ENCODE results near the gene SHTN1.

The SHTN1 gene

GRCh38 chr10:116960066-116960776 lies 44.8 kb downstream of the SHTN1 start:
- Histone ChIP-seq H3K14ac (ENCODE audit: low read length) (no peak overlapping the region), H3K27ac (ENCODE audit: low read depth, low read length) (no peak overlapping the region), H2BK5ac (ENCODE audit: low read depth, low read length, poor library complexity) (no peak overlapping the region), H3K9me3 (ENCODE audit: insufficient read depth, low read depth, low read length) (no peaks in the 10 kb centered on the region), H2BK120ac (ENCODE audit: insufficient read depth, low read length, poor library complexity) (no peak overlapping the region), H3K36me3 (ENCODE audit: control insufficient read depth in 1 of 2, insufficient read depth in 2 of 2, low read length in 2 of 2) (no peaks in the 10 kb centered on the region), H2AK5ac (ENCODE audit: low read length) (no peak overlapping the region), H3K4me2 (ENCODE audit: low read length) (no peak overlapping the region), H4K8ac (ENCODE audit: low read depth, low read length) (no peak overlapping the region), H2BK12ac (ENCODE audit: low read length) (no peak overlapping the region), H3K4me3 (ENCODE audit: low read depth, low read length) (no peak overlapping the region), H3K4ac (ENCODE audit: low read depth, low read length) (no peak overlapping the region), H2AFZ (ENCODE audit: insufficient read depth, low read length, poor library complexity) (no peak overlapping the region), H4K12ac (ENCODE audit: low read depth, low read length) (no peak overlapping the region), H3K18ac (ENCODE audit: low read length) (no peak overlapping the region), H3K23ac (ENCODE audit: low read length) (no peak overlapping the region), H3K79me2 (ENCODE audit: control insufficient read depth, insufficient read depth, low read length, poor library complexity) (no peaks in the 10 kb centered on the region), H4K91ac (ENCODE audit: low read depth, low read length) (no peak overlapping the region), H3K4me1 (ENCODE audit: control insufficient read depth in 1 of 2, insufficient read depth in 2 of 2, low read length in 2 of 2) (no peaks in the 10 kb centered on the region), H3K9ac (ENCODE audit: low read length) (no peak overlapping the region), H3K27me3 (ENCODE audit: insufficient read depth, low read length) (no peaks in the 10 kb centered on the region), H3K79me1 (ENCODE audit: low read length) (no peaks in the 10 kb centered on the region)
- no CpG with 5 or more reads among the region's 5 CpGs for WGBS (ENCODE audit: extremely low coverage, insufficient coverage, insufficient read length)
- peak in 1 of 2 donors; percentile 24 for DNase-seq

DNA sequence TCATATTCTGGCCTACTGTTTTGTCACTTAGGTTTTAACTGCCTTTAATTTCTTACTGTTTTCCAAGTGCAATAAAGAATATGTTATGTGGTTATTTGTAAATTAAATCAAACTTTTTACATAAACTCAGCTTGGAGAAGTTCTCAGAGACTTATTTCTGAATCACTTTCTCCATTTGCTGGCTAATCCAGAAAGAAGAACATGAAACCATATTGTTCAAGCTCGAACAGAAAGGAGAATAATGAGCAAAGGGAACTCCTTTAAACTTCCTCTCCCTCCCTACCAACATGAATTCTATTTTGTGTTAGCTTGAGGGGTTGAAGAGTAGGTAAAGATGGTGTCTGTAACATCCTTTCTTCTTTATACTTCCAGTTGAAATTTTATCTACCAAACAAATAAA lies 52.3 kb downstream of the SHTN1 start:
- no peak overlapping the region for H2AK5ac ChIP-seq (ENCODE audit: low read length)
- no peak overlapping the region for H3K23ac ChIP-seq (ENCODE audit: low read length)
- H4K91ac ChIP-seq (ENCODE audit: low read depth, low read length), result no peak overlapping the region
- no peak overlapping the region for H3K27ac ChIP-seq (ENCODE audit: low read depth, low read length)
- no CpG with 5 or more reads among the region's 1 CpG for WGBS (ENCODE audit: extremely low coverage, insufficient coverage, insufficient read length)
- no peak overlapping the region for H3K18ac ChIP-seq (ENCODE audit: low read length)
- H3K4me1 ChIP-seq (ENCODE audit: control insufficient read depth in 1 of 2, insufficient read depth in 2 of 2, low read length in 2 of 2), result peaks cover 0 to 2% of the 10 kb centered on the region in 2 experiments
- H3K79me2 ChIP-seq (ENCODE audit: control insufficient read depth, insufficient read depth, low read length, poor library complexity), result no peaks in the 10 kb centered on the region
- H3K79me1 ChIP-seq (ENCODE audit: low read length), result no peaks in the 10 kb centered on the region
- H3K14ac ChIP-seq (ENCODE audit: low read length), result no peak overlapping the region
- no peak overlapping the region for H3K4me3 ChIP-seq (ENCODE audit: low read depth, low read length)
- H3K9me3 ChIP-seq (ENCODE audit: insufficient read depth, low read depth, low read length), result no peaks in the 10 kb centered on the region
- no peak overlapping the region for H2BK12ac ChIP-seq (ENCODE audit: low read length)
- no peaks in the 10 kb centered on the region for H3K27me3 ChIP-seq (ENCODE audit: insufficient read depth, low read length)
- H4K12ac ChIP-seq (ENCODE audit: low read depth, low read length), result no peak overlapping the region
- H2BK120ac ChIP-seq (ENCODE audit: insufficient read depth, low read length, poor library complexity), result no peak overlapping the region
- H2AFZ ChIP-seq (ENCODE audit: insufficient read depth, low read length, poor library complexity), result no peak overlapping the region
- H3K9ac ChIP-seq (ENCODE audit: low read length), result no peak overlapping the region
- DNase-seq, result no peak
- no peak overlapping the region for H4K8ac ChIP-seq (ENCODE audit: low read depth, low read length)
- H3K36me3 ChIP-seq (ENCODE audit: control insufficient read depth in 1 of 2, insufficient read depth in 2 of 2, low read length in 2 of 2), result peaks cover 3 to 4% of the 10 kb centered on the region in 2 experiments
- H3K4me2 ChIP-seq (ENCODE audit: low read length), result no peak overlapping the region
- no peak overlapping the region for H2BK5ac ChIP-seq (ENCODE audit: low read depth, low read length, poor library complexity)
- H3K4ac ChIP-seq (ENCODE audit: low read depth, low read length), result no peak overlapping the region

DNA sequence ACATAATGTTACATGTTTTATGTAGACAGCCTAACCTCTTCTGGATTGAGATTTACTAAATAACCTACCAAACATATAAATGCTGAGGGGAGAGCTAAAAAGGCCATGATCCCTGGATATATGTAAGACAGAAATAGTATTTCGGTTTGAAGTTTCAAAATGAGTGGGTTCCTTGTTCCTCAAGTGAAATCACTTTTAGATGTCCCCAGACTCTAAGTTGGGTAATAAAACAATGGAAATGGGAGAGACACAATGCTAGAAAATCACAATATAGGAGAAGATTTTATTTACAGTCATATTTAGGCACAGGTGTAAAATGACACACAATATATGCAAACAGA lies 56.5 kb downstream of the SHTN1 start:
- no peak overlapping the region for H4K12ac ChIP-seq (ENCODE audit: low read depth, low read length)
- no peak overlapping the region for H3K23ac ChIP-seq (ENCODE audit: low read length)
- DNase-seq, result no peak
- no peak overlapping the region for H3K18ac ChIP-seq (ENCODE audit: low read length)
- no peaks in the 10 kb centered on the region for H3K79me1 ChIP-seq (ENCODE audit: low read length)
- no peak overlapping the region for H3K27ac ChIP-seq (ENCODE audit: low read depth, low read length)
- H3K36me3 ChIP-seq (ENCODE audit: control insufficient read depth in 1 of 2, insufficient read depth in 2 of 2, low read length in 2 of 2), result peaks cover 4 to 8% of the 10 kb centered on the region in 2 experiments
- no peak overlapping the region for H3K9ac ChIP-seq (ENCODE audit: low read length)
- H3K9me3 ChIP-seq (ENCODE audit: insufficient read depth, low read depth, low read length), result no peaks in the 10 kb centered on the region
- no peak overlapping the region for H2AFZ ChIP-seq (ENCODE audit: insufficient read depth, low read length, poor library complexity)
- H3K27me3 ChIP-seq (ENCODE audit: insufficient read depth, low read length), result no peaks in the 10 kb centered on the region
- no peak overlapping the region for H3K14ac ChIP-seq (ENCODE audit: low read length)
- H2BK5ac ChIP-seq (ENCODE audit: low read depth, low read length, poor library complexity), result no peak overlapping the region
- WGBS (ENCODE audit: extremely low coverage, insufficient coverage, insufficient read length), result no CpG with 5 or more reads among the region's 1 CpG
- no peak overlapping the region for H3K4ac ChIP-seq (ENCODE audit: low read depth, low read length)
- H3K4me3 ChIP-seq (ENCODE audit: low read depth, low read length), result no peak overlapping the region
- H2AK5ac ChIP-seq (ENCODE audit: low read length), result no peak overlapping the region
- H3K4me1 ChIP-seq (ENCODE audit: control insufficient read depth in 1 of 2, insufficient read depth in 2 of 2, low read length in 2 of 2), result peaks cover 0 to 2% of the 10 kb centered on the region in 2 experiments
- H2BK120ac ChIP-seq (ENCODE audit: insufficient read depth, low read length, poor library complexity), result no peak overlapping the region
- H4K8ac ChIP-seq (ENCODE audit: low read depth, low read length), result no peak overlapping the region
- no peak overlapping the region for H2BK12ac ChIP-seq (ENCODE audit: low read length)
- no peaks in the 10 kb centered on the region for H3K79me2 ChIP-seq (ENCODE audit: control insufficient read depth, insufficient read depth, low read length, poor library complexity)
- H3K4me2 ChIP-seq (ENCODE audit: low read length), result no peak overlapping the region
- no peak overlapping the region for H4K91ac ChIP-seq (ENCODE audit: low read depth, low read length)

- Histone ChIP-seq H3K23ac (ENCODE audit: low read length) (no peak overlapping the region), H3K14ac (ENCODE audit: low read length) (no peak overlapping the region), H2AFZ (ENCODE audit: insufficient read depth, low read length, poor library complexity) (no peak overlapping the region), H3K27me3 (ENCODE audit: insufficient read depth, low read length) (no peaks in the 10 kb centered on the region), H2BK5ac (ENCODE audit: low read depth, low read length, poor library complexity) (no peak overlapping the region), H3K79me1 (ENCODE audit: low read length) (no peaks in the 10 kb centered on the region), H3K4me1 (ENCODE audit: control insufficient read depth in 1 of 2, insufficient read depth in 2 of 2, low read length in 2 of 2) (peaks cover 0 to 2% of the 10 kb centered on the region in 2 experiments), H3K9ac (ENCODE audit: low read length) (no peak overlapping the region), H3K4me2 (ENCODE audit: low read length) (peak overlapping the region; percentile 33), H3K79me2 (ENCODE audit: control insufficient read depth, insufficient read depth, low read length, poor library complexity) (no peaks in the 10 kb centered on the region), H3K4me3 (ENCODE audit: low read depth, low read length) (no peak overlapping the region), H3K18ac (ENCODE audit: low read length) (no peak overlapping the region), H3K9me3 (ENCODE audit: insufficient read depth, low read depth, low read length) (no peaks in the 10 kb centered on the region), H2AK5ac (ENCODE audit: low read length) (no peak overlapping the region), H3K4ac (ENCODE audit: low read depth, low read length) (no peak overlapping the region), H3K36me3 (ENCODE audit: control insufficient read depth in 1 of 2, insufficient read depth in 2 of 2, low read length in 2 of 2) (peaks cover 4 to 8% of the 10 kb centered on the region in 2 experiments), H4K8ac (ENCODE audit: low read depth, low read length) (no peak overlapping the region), H4K91ac (ENCODE audit: low read depth, low read length) (no peak overlapping the region), H2BK120ac (ENCODE audit: insufficient read depth, low read length, poor library complexity) (no peak overlapping the region), H4K12ac (ENCODE audit: low read depth, low read length) (no peak overlapping the region), H2BK12ac (ENCODE audit: low read length) (no peak overlapping the region), H3K27ac (ENCODE audit: low read depth, low read length) (peak overlapping the region; percentile 73)
- peak; percentile 9 to 51 for DNase-seq
- no CpG with 5 or more reads among the region's 2 CpGs for WGBS (ENCODE audit: extremely low coverage, insufficient coverage, insufficient read length)
These were observed 57.0 kb downstream of the SHTN1 start for GRCh38 chr10:116947841-116948529.
